AG04449 (cell line): ENCODE data around the gene B3GAT3.

Experiments used
- CTCF ChIA-PET: fragments of 350-600 bp; formaldehyde crosslinking; extraction: SDS; loops from one replicate; lab custom pipeline; 2021; ENCODE audit warnings: antibody characterized with exemption; lab: Yijun Ruan, JAX
- POLR2A ChIA-PET: fragments of 400-600, 350-600 bp; formaldehyde crosslinking; extraction: SDS; loops from one replicate; lab custom pipeline; 2020; ENCODE audit warnings: antibody characterized with exemption, inconsistent platforms; lab: Yijun Ruan, JAX
- DNase-seq: peaks from one replicate; pipeline ENCODE4 v3.0.0-alpha.2; 2010; ENCODE audit warnings: low read depth, low spot score
- H3K4me3 ChIP-seq: 2 replicates; pipeline ENCODE4 v1.5.1; 2011; ENCODE audit warnings: low read depth, mild to moderate bottlenecking, control low read depth, low read length
- CTCF ChIP-seq: IDR thresholded peaks from one replicate; pipeline ENCODE4 v1.5.1; 2011; ENCODE audit warnings: mild to moderate bottlenecking, moderate library complexity, low read length, control low read depth, inconsistent platforms; ENCODE audit not compliant: insufficient read depth; ENCODE audit errors: missing control alignments

Gene B3GAT3

GRCh38 chr11:62603776-62604299 is 17.9 kb downstream of the B3GAT3 start:
- no peak overlapping the region for H3K4me3 ChIP-seq
- POLR2A ChIA-PET: interaction anchor here (2.6 kb wide), 1 partner anchor 12 kb away, joined by 11 read pairs; the partner anchor contains the start of gene TUT1
- no peak for DNase-seq
- CTCF ChIA-PET: interaction anchor here (1.0 to 12.0 kb wide), 7 partner anchors 8 to 209 kb away, joined by 3 to 95 read pairs (median 5); partner anchors contain the start of genes B3GAT3, EML3, ROM1 and TUT1
- no peak for TF ChIP-seq CTCF

- CTCF ChIA-PET: interaction anchor here (1.0 to 12.0 kb wide), 5 partner anchors 9 to 178 kb away, joined by 3 to 95 read pairs (median 6); partner anchors contain the start of genes EML3, ROM1 and TUT1
- DNase-seq: no peak
- POLR2A ChIA-PET: no interaction called here
- no peak for TF ChIP-seq CTCF
- peak overlapping the region; percentile 56 for H3K4me3 ChIP-seq
These were observed 18.7 kb downstream of the B3GAT3 start for GRCh38 chr11:62603072-62603408.

DNA sequence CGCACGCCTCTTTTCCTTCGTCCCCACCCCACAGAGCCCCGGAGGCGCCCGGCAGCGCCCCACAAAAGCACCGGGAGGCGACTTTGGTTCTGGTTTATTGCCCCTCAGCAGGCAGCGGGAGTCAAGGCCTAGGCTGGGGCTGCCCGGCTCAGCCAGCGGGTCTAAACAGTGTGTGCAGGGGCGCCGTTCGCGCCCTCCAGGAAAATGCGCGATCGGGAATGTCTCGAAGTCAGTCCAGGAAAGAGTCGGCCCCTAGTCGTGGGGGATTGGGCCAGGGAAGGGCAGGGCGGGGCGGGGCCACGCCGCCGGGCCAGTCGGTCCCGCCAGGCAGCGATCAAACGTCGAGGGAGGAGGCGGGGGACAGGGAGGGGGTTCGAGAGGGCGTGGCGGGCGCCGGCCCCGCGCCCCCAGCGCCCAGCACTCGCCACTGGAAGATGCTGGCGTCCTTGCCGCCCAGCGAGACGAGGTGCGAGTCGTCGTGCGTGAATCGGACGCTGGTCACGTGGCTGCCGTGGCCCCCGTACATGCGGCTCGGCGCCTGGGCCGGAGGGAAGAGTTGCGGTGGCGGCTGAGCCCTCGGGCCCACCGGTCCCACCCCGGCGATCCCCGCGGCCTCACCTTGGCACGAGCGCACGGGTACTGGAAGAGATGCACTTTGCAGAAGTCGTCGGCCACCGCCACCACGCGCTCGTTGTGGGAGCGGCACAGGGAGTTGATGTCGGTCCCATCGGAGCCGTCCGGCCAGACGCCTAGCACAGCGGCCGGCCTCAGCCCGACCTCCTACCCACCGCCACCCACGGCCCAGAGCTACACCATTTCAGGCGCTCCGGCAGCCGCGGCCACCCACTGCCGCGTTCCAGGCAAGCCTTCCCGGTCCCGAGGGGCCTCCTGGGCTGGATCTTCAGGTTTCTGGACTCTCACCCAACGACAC is 19.4 kb downstream of the B3GAT3 start:
- POLR2A ChIA-PET: interaction anchor here (0.8 to 2.9 kb wide), 9 partner anchors 9 to 253 kb away, joined by 3 to 33 read pairs (median 5); partner anchors contain the start of genes B3GAT3, C11orf98, CSKMT and EEF1G
- DNase-seq: no peak
- CTCF ChIA-PET: interaction anchor here (0.7 to 12.0 kb wide), 7 partner anchors 8 to 207 kb away, joined by 3 to 95 read pairs (median 7); partner anchors contain the start of genes EML3, ROM1 and TUT1
- peak overlapping the region; percentile 56 for H3K4me3 ChIP-seq
- peak; percentile 7 for TF ChIP-seq CTCF

- H3K4me3 ChIP-seq: peak within 1 kb of the TSS; percentile 82
- POLR2A ChIA-PET: interaction anchor here (0.6 to 2.9 kb wide), 12 partner anchors 10 to 254 kb away, joined by 3 to 33 read pairs (median 4); partner anchors contain the start of genes B3GAT3, C11orf98, CSKMT and EEF1G
- peak; percentile 89 for DNase-seq
- TF ChIP-seq CTCF: no peak
- CTCF ChIA-PET: interaction anchor here (0.7 to 6.5 kb wide), 7 partner anchors 9 to 206 kb away, joined by 3 to 59 read pairs (median 7); partner anchors contain the start of genes EML3, ROM1 and TUT1
These were observed 20.2 kb downstream of the B3GAT3 start, which contains the start of gene MTA2 for GRCh38 chr11:62601372-62602140. Gene MTA2 (minus strand): TSS chr11:62601865. CDS start chr11:62601450, 415 bp downstream.

DNA sequence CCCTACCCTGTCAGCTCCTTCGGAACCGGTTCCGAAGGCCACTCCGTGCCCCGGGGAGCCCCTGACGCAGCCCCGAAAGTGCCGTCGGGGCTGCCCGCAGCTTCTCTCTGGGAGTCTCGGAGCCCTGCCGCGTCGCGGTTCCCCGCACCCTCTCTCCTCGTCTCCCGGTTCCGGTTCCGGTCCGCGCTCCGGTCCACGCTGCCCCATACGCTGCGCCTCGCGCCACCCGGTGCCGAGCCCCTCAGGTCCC is 20.7 kb downstream of the B3GAT3 start:
- no peak for TF ChIP-seq CTCF
- no peak for DNase-seq

More for the DNA sequence above, 20.7 kb downstream of the B3GAT3 start:
- CTCF ChIA-PET: interaction anchor here (1.3 to 6.5 kb wide), 6 partner anchors 8 to 206 kb away, joined by 4 to 59 read pairs (median 7); partner anchors contain the start of genes EML3 and ROM1
- POLR2A ChIA-PET: interaction anchor here (0.7 to 2.9 kb wide), 9 partner anchors 9 to 255 kb away, joined by 3 to 33 read pairs (median 5); partner anchors contain the start of genes B3GAT3, C11orf98, CSKMT and EEF1G
- H3K4me3 ChIP-seq: peak overlapping the region; percentile 82
